WTC11 (cell line): ENCODE data around the gene AFF3. TPM values are rescaled to one million over a fixed set of nuclear protein-coding genes. Genes with fewer than 3 reads are reported as not detected.

Experiments used
- ATAC-seq: fragments of 200-7000 bp; cut with Tn5 transposase; 2 replicates; pipeline ENCODE4 v1.10.0; 2021; ENCODE audit warnings: mild to moderate bottlenecking, moderate library complexity
- CTCF ChIA-PET: fragments of 300-600 bp; sonication (Branson Sonifier 250); formaldehyde crosslinking; loops from one replicate; lab custom pipeline; 2021; ENCODE audit warnings: antibody characterized with exemption; lab: Charles Lee
- POLR2A ChIA-PET: fragments of 350-600 bp; sonication (Branson Sonifier 250); formaldehyde crosslinking; loops from one replicate; lab custom pipeline; 2021; ENCODE audit warnings: antibody characterized with exemption; lab: Charles Lee
- DNase-seq: peaks from one replicate; pipeline ENCODE4 v3.0.0; 2021; ENCODE audit warnings: low spot score
- H3K27ac Mint-ChIP-seq: 2 replicates; pipeline ENCODE4 v1.8.0; 2021; ENCODE audit warnings: mixed read lengths
- H3K27me3 Mint-ChIP-seq: 2 replicates; pipeline ENCODE4 v1.8.0; 2021; ENCODE audit warnings: low read depth, mild to moderate bottlenecking, moderate library complexity, mixed read lengths
- H3K36me3 Mint-ChIP-seq: 2 replicates; pipeline ENCODE4 v1.8.0; 2021; ENCODE audit warnings: mixed read lengths
- H3K4me1 Mint-ChIP-seq: 2 replicates; pipeline ENCODE4 v1.8.0; 2022; ENCODE audit warnings: mixed read lengths
- H3K4me3 Mint-ChIP-seq: 2 replicates; pipeline ENCODE4 v1.8.0; 2021; ENCODE audit warnings: mild to moderate bottlenecking, moderate library complexity, mixed read lengths
- H3K9me3 Mint-ChIP-seq: 2 replicates; pipeline ENCODE4 v1.8.0; 2021; ENCODE audit warnings: mixed read lengths
- ETV6 ChIP-seq: sonication (generic); formaldehyde crosslinking; IDR thresholded peaks from 2 replicates; pipeline ENCODE4 v1.8.1; 2022; ENCODE audit warnings: mild to moderate bottlenecking, missing genetic modification reagents
- GRHL2 ChIP-seq: fragments of 250-450 bp; sonication (Bioruptor Pico); IDR thresholded peaks from 2 replicates; pipeline ENCODE4 v1.8.0; 2022; ENCODE audit warnings: mild to moderate bottlenecking, moderate library complexity; ENCODE audit not compliant: insufficient replicate concordance, severe bottlenecking
- IRF2 ChIP-seq: sonication (generic); formaldehyde crosslinking; IDR thresholded peaks from 2 replicates; pipeline ENCODE4 v1.8.0; 2022; ENCODE audit warnings: low read depth, missing genetic modification reagents, borderline replicate concordance
- JUN ChIP-seq: sonication (generic); formaldehyde crosslinking; IDR thresholded peaks from 2 replicates; pipeline ENCODE4 v1.8.0; 2023; ENCODE audit warnings: mild to moderate bottlenecking, missing genetic modification reagents
- KAT7 ChIP-seq: sonication (generic); formaldehyde crosslinking; IDR thresholded peaks from 2 replicates; pipeline ENCODE4 v1.8.1; 2023; ENCODE audit warnings: missing genetic modification reagents, mild to moderate bottlenecking, borderline replicate concordance
- NFE2L1 ChIP-seq: sonication (generic); formaldehyde crosslinking; IDR thresholded peaks from 2 replicates; pipeline ENCODE4 v1.8.1; 2023; ENCODE audit warnings: missing genetic modification reagents
- NFYB ChIP-seq: sonication (generic); formaldehyde crosslinking; conservative IDR thresholded peaks from 2 replicates; pipeline ENCODE4 v1.8.0; 2022; ENCODE audit warnings: low read depth, missing genetic modification reagents
- NR1H2 ChIP-seq: sonication (generic); formaldehyde crosslinking; IDR thresholded peaks from 2 replicates; pipeline ENCODE4 v1.9.0; 2021; ENCODE audit warnings: mild to moderate bottlenecking, moderate library complexity, missing genetic modification reagents
- NR2C2 ChIP-seq: sonication (generic); formaldehyde crosslinking; IDR thresholded peaks from 2 replicates; pipeline ENCODE4 v1.8.0; 2022; ENCODE audit warnings: mild to moderate bottlenecking, missing genetic modification reagents
- OVOL2 ChIP-seq: fragments of 250-450 bp; sonication (Bioruptor Pico); IDR thresholded peaks from 2 replicates; pipeline ENCODE4 v1.9.0; 2021; ENCODE audit warnings: mild to moderate bottlenecking, borderline replicate concordance
- SOX15 ChIP-seq: fragments of 250-450 bp; sonication (Bioruptor Pico); IDR thresholded peaks from 2 replicates; pipeline ENCODE4 v1.9.0; 2021; ENCODE audit warnings: mild to moderate bottlenecking
- ZBTB21 ChIP-seq: sonication (generic); formaldehyde crosslinking; IDR thresholded peaks from 2 replicates; pipeline ENCODE4 v1.8.1; 2023; ENCODE audit warnings: mild to moderate bottlenecking, missing genetic modification reagents, borderline replicate concordance
- ZNF263 ChIP-seq: sonication (generic); formaldehyde crosslinking; IDR thresholded peaks from 2 replicates; pipeline ENCODE4 v1.8.1; 2022; ENCODE audit warnings: low read depth, mild to moderate bottlenecking, moderate library complexity, missing genetic modification reagents
- ZNF396 ChIP-seq: fragments of 250-450 bp; sonication (Bioruptor Pico); IDR thresholded peaks from 2 replicates; pipeline ENCODE4 v1.8.0; 2021; ENCODE audit warnings: mild to moderate bottlenecking, moderate library complexity, borderline replicate concordance
- ZNF416 ChIP-seq: fragments of 250-450 bp; sonication (Bioruptor Pico); IDR thresholded peaks from 2 replicates; pipeline ENCODE4 v1.9.0; 2021; ENCODE audit warnings: mild to moderate bottlenecking, inconsistent platforms
- total RNA-seq: library from RNA; stranded (reverse); gene quantifications from 3 replicates; pipeline ENCODE4 v1.2.3, GENCODE V29; 2021
- TF ChIP-seq, protein P1 (sequence below): sonication (generic); formaldehyde crosslinking; IDR thresholded peaks from 2 replicates; pipeline ENCODE4 v1.8.0; 2022; ENCODE audit warnings: mild to moderate bottlenecking, missing genetic modification reagents
- TF ChIP-seq, protein P2 (sequence below): fragments of 250-450 bp; sonication (Bioruptor Pico); IDR thresholded peaks from 2 replicates; pipeline ENCODE4 v1.8.0; 2021; ENCODE audit warnings: mild to moderate bottlenecking
- TF ChIP-seq, protein P3 (sequence below): sonication (generic); formaldehyde crosslinking; conservative IDR thresholded peaks from 2 replicates; pipeline ENCODE4 v1.8.1; 2022; ENCODE audit warnings: mild to moderate bottlenecking, missing genetic modification reagents
- TF ChIP-seq, protein P4 (sequence below): sonication (generic); formaldehyde crosslinking; IDR thresholded peaks from 2 replicates; pipeline ENCODE4 v1.8.1; 2023; ENCODE audit warnings: mild to moderate bottlenecking, moderate library complexity, missing genetic modification reagents
- TF ChIP-seq, protein P5 (sequence below): sonication (generic); formaldehyde crosslinking; IDR thresholded peaks from 2 replicates; pipeline ENCODE4 v1.8.0; 2023; ENCODE audit warnings: missing genetic modification reagents, mild to moderate bottlenecking, borderline replicate concordance
- TF ChIP-seq, protein P6 (sequence below): fragments of 250-450 bp; sonication (Bioruptor Pico); IDR thresholded peaks from 2 replicates; pipeline ENCODE4 v1.9.0; 2021; ENCODE audit warnings: moderate library complexity, mild to moderate bottlenecking, inconsistent platforms, borderline replicate concordance
- TF ChIP-seq, protein P7 (sequence below): sonication (generic); formaldehyde crosslinking; IDR thresholded peaks from 2 replicates; pipeline ENCODE4 v1.8.0; 2022; ENCODE audit warnings: mild to moderate bottlenecking, missing genetic modification reagents
- TF ChIP-seq, protein P8 (sequence below): sonication (generic); formaldehyde crosslinking; IDR thresholded peaks from 2 replicates; pipeline ENCODE4 v1.8.0; 2022; ENCODE audit warnings: mild to moderate bottlenecking, missing genetic modification reagents

AFF3 gene
- total RNA-seq, 1 experiment from 2014 or later = 1.2 TPM

DNA sequence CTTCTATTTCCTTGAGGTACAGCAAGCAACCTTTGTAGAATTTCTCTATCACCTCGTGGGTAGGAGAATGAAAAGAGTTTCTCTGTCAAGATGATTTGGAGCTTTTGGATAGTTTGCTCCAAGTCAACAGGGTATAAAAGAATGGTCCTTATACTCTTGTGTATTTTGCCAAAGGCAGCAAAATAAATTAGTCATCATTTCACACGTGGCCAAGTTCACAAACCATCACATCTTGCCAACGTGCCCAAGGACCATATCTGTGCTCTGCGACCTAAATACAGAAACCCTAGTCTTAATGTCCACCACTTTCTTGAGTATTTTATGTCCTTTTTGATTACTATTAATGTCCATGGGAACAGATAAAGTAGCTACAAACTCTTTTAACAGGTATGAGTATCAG is 262.9 kb downstream of the AFF3 start:
- no peak for ATAC-seq
- peaks cover 9% of the 10 kb centered on the region for H3K4me1 Mint-ChIP-seq
- CTCF ChIA-PET = no interaction called here
- H3K27ac Mint-ChIP-seq = no peak overlapping the region
- POLR2A ChIA-PET = no interaction called here
- H3K36me3 Mint-ChIP-seq = no peaks in the 10 kb centered on the region
- no peaks in the 10 kb centered on the region for H3K27me3 Mint-ChIP-seq
- no peak for DNase-seq
- no peak for TF ChIP-seq ZBTB21
- TF ChIP-seq, protein P1, sequence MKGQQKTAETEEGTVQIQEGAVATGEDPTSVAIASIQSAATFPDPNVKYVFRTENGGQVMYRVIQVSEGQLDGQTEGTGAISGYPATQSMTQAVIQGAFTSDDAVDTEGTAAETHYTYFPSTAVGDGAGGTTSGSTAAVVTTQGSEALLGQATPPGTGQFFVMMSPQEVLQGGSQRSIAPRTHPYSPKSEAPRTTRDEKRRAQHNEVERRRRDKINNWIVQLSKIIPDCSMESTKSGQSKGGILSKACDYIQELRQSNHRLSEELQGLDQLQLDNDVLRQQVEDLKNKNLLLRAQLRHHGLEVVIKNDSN (CRISPR knock-in tag) = no peak
- no peak for TF ChIP-seq ZNF396 (CRISPR knock-in tag)
- TF ChIP-seq OVOL2 (CRISPR knock-in tag) = no peak
- TF ChIP-seq, protein P2, sequence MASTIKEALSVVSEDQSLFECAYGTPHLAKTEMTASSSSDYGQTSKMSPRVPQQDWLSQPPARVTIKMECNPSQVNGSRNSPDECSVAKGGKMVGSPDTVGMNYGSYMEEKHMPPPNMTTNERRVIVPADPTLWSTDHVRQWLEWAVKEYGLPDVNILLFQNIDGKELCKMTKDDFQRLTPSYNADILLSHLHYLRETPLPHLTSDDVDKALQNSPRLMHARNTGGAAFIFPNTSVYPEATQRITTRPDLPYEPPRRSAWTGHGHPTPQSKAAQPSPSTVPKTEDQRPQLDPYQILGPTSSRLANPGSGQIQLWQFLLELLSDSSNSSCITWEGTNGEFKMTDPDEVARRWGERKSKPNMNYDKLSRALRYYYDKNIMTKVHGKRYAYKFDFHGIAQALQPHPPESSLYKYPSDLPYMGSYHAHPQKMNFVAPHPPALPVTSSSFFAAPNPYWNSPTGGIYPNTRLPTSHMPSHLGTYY (CRISPR knock-in tag) = no peak
- TF ChIP-seq ZNF416 (CRISPR knock-in tag) = no peak
- H3K4me3 Mint-ChIP-seq = no peak overlapping the region
- no peaks in the 10 kb centered on the region for H3K9me3 Mint-ChIP-seq

DNA sequence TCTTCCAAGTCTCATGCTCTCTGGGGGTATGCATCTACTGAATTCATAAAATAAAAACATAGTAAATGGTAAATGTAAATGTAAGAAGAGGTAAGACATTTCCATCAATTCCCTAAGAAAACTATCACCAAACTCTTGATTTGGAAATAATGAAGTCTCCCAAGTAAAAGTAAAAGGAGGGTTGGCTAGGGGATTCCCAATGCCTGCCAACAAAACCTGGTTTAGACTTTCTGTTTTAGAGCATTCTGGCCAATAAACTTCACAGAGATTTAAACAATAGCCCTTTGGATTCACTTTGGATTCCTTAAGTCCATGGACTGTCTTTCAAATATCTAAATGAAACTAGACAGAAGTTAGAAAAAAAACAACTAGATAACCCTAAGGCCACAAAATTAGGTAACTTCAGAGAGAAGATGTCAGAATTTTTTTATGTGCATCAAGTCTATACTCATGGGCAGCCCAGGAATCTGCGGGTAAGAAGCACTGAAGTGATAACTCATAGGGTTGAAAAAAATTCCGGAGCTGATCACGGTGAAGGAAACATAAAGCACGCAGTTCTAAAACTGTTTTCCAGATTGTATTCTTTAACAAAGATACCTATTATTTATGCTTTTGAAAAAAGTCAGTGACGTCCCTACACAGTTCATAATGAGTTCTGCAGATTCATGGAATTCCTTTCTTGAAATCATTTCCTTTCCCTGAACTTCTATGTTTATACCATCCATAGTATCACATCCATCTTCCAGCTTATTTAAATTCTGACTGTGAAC is 263.6 kb downstream of the AFF3 start:
- ATAC-seq (no peak), DNase-seq (no peak)
- no peak overlapping the region for H3K27ac Mint-ChIP-seq
- CTCF ChIA-PET = no interaction called here
- H3K4me1 Mint-ChIP-seq = peaks cover 9% of the 10 kb centered on the region
- H3K36me3 Mint-ChIP-seq = no peaks in the 10 kb centered on the region
- POLR2A ChIA-PET = no interaction called here
- no peaks in the 10 kb centered on the region for H3K27me3 Mint-ChIP-seq
- H3K4me3 Mint-ChIP-seq = no peak overlapping the region
- H3K9me3 Mint-ChIP-seq = no peaks in the 10 kb centered on the region
- TF ChIP-seq NFE2L1 (CRISPR knock-in tag) = no peak
- TF ChIP-seq, protein P3, sequence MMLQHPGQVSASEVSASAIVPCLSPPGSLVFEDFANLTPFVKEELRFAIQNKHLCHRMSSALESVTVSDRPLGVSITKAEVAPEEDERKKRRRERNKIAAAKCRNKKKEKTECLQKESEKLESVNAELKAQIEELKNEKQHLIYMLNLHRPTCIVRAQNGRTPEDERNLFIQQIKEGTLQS (CRISPR knock-in tag) = no peak
- TF ChIP-seq NR1H2 = no peak
- TF ChIP-seq, protein P4, sequence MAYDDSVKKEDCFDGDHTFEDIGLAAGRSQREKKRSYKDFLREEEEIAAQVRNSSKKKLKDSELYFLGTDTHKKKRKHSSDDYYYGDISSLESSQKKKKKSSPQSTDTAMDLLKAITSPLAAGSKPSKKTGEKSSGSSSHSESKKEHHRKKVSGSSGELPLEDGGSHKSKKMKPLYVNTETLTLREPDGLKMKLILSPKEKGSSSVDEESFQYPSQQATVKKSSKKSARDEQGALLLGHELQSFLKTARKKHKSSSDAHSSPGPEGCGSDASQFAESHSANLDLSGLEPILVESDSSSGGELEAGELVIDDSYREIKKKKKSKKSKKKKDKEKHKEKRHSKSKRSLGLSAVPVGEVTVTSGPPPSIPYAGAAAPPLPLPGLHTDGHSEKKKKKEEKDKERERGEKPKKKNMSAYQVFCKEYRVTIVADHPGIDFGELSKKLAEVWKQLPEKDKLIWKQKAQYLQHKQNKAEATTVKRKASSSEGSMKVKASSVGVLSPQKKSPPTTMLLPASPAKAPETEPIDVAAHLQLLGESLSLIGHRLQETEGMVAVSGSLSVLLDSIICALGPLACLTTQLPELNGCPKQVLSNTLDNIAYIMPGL (CRISPR knock-in tag) = no peak
- no peak for TF ChIP-seq ZNF263 (CRISPR knock-in tag)
- no peak for TF ChIP-seq JUN (CRISPR knock-in tag)
- TF ChIP-seq IRF2 (CRISPR knock-in tag) = no peak
- TF ChIP-seq, protein P5, sequence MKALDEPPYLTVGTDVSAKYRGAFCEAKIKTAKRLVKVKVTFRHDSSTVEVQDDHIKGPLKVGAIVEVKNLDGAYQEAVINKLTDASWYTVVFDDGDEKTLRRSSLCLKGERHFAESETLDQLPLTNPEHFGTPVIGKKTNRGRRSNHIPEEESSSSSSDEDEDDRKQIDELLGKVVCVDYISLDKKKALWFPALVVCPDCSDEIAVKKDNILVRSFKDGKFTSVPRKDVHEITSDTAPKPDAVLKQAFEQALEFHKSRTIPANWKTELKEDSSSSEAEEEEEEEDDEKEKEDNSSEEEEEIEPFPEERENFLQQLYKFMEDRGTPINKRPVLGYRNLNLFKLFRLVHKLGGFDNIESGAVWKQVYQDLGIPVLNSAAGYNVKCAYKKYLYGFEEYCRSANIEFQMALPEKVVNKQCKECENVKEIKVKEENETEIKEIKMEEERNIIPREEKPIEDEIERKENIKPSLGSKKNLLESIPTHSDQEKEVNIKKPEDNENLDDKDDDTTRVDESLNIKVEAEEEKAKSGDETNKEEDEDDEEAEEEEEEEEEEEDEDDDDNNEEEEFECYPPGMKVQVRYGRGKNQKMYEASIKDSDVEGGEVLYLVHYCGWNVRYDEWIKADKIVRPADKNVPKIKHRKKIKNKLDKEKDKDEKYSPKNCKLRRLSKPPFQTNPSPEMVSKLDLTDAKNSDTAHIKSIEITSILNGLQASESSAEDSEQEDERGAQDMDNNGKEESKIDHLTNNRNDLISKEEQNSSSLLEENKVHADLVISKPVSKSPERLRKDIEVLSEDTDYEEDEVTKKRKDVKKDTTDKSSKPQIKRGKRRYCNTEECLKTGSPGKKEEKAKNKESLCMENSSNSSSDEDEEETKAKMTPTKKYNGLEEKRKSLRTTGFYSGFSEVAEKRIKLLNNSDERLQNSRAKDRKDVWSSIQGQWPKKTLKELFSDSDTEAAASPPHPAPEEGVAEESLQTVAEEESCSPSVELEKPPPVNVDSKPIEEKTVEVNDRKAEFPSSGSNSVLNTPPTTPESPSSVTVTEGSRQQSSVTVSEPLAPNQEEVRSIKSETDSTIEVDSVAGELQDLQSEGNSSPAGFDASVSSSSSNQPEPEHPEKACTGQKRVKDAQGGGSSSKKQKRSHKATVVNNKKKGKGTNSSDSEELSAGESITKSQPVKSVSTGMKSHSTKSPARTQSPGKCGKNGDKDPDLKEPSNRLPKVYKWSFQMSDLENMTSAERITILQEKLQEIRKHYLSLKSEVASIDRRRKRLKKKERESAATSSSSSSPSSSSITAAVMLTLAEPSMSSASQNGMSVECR (CRISPR knock-in tag) = no peak
- TF ChIP-seq ETV6 (CRISPR knock-in tag) = no peak
- no peak for TF ChIP-seq SOX15 (CRISPR knock-in tag)
- TF ChIP-seq KAT7 = no peak
- TF ChIP-seq, protein P6, sequence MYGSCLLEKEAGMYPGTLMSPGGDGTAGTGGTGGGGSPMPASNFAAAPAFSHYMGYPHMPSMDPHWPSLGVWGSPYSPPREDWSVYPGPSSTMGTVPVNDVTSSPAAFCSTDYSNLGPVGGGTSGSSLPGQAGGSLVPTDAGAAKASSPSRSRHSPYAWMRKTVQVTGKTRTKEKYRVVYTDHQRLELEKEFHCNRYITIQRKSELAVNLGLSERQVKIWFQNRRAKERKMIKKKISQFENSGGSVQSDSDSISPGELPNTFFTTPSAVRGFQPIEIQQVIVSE (CRISPR knock-in tag) = no peak
- no peak for TF ChIP-seq NR2C2 (CRISPR knock-in tag)
- TF ChIP-seq GRHL2 = no peak
- no peak for TF ChIP-seq NFYB
- TF ChIP-seq, protein P7, sequence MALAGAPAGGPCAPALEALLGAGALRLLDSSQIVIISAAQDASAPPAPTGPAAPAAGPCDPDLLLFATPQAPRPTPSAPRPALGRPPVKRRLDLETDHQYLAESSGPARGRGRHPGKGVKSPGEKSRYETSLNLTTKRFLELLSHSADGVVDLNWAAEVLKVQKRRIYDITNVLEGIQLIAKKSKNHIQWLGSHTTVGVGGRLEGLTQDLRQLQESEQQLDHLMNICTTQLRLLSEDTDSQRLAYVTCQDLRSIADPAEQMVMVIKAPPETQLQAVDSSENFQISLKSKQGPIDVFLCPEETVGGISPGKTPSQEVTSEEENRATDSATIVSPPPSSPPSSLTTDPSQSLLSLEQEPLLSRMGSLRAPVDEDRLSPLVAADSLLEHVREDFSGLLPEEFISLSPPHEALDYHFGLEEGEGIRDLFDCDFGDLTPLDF (CRISPR knock-in tag) = no peak
- TF ChIP-seq, protein P8, sequence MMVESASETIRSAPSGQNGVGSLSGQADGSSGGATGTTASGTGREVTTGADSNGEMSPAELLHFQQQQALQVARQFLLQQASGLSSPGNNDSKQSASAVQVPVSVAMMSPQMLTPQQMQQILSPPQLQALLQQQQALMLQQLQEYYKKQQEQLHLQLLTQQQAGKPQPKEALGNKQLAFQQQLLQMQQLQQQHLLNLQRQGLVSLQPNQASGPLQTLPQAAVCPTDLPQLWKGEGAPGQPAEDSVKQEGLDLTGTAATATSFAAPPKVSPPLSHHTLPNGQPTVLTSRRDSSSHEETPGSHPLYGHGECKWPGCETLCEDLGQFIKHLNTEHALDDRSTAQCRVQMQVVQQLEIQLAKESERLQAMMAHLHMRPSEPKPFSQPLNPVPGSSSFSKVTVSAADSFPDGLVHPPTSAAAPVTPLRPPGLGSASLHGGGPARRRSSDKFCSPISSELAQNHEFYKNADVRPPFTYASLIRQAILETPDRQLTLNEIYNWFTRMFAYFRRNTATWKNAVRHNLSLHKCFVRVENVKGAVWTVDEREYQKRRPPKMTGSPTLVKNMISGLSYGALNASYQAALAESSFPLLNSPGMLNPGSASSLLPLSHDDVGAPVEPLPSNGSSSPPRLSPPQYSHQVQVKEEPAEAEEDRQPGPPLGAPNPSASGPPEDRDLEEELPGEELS (CRISPR knock-in tag) = no peak
